ENCODE measurements around the gene PRND. TPM values are rescaled to one million over a fixed set of nuclear protein-coding genes. Genes with fewer than 3 reads are reported as not detected.
A peak's percentile ranks its signal among the peaks of the same experiment; 100 is the strongest.

Gene PRND
- total RNA-seq, 4 donors from 2014 or later: not detected

DNA sequence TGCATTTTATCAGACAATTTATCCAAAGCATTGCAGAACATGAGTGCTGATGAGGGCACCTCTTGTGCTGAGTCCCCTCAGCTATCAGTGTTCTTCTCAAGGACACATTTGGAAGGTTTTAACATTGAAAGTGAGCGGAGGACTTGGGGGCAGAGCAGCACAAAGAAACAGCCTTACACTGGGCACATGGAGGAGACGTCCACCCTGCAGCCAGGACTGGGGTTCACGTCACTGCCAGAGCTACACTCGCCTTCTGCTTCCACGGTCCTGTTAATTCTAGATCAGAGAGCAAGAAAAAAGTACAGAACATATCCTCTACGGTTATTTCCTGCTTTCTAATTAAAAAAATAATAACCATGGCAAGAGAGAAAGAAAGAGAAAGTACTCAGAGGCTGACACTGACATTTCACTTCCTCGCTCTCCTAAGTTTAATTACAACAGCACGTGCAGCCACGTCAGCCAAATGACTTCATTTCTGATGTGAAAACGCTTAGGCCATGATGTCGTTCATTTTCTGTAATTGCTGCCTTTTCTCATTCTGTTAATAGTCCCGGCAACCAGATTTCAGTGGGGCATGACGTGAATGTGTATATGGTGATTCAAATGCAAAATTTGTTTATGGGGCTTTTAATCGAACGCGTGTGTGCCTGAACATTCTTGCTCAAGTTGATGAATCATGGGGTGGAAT lies 5.1 kb downstream of the PRND start:
- DNase-seq (ENCODE audit: low spot score in 2 of 2): no peak
- H3K36me3 ChIP-seq: no peaks in the 10 kb centered on the region
- peak overlapping the region; percentile 24 for H3K4me3 ChIP-seq
- H3K27ac ChIP-seq: no peak overlapping the region
- no peaks in the 10 kb centered on the region for H3K9me3 ChIP-seq
- TF ChIP-seq, protein P1, sequence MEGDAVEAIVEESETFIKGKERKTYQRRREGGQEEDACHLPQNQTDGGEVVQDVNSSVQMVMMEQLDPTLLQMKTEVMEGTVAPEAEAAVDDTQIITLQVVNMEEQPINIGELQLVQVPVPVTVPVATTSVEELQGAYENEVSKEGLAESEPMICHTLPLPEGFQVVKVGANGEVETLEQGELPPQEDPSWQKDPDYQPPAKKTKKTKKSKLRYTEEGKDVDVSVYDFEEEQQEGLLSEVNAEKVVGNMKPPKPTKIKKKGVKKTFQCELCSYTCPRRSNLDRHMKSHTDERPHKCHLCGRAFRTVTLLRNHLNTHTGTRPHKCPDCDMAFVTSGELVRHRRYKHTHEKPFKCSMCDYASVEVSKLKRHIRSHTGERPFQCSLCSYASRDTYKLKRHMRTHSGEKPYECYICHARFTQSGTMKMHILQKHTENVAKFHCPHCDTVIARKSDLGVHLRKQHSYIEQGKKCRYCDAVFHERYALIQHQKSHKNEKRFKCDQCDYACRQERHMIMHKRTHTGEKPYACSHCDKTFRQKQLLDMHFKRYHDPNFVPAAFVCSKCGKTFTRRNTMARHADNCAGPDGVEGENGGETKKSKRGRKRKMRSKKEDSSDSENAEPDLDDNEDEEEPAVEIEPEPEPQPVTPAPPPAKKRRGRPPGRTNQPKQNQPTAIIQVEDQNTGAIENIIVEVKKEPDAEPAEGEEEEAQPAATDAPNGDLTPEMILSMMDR (IDR thresholded peaks at IDR 0.05): no peak
- TF ChIP-seq POLR2AphosphoS5 (IDR thresholded peaks at IDR 0.05) (no peak), POLR2A (IDR thresholded peaks at IDR 0.05) (no peak), EP300 (IDR thresholded peaks at IDR 0.05) (no peak)
- peaks cover 8% of the 10 kb centered on the region for H3K4me1 ChIP-seq
- 38% methylated on average over 16 of the region's 16 CpGs for WGBS
- no peaks in the 10 kb centered on the region for H3K27me3 ChIP-seq

- no peak overlapping the region for H3K27ac ChIP-seq
- no peaks in the 10 kb centered on the region for H3K9me3 ChIP-seq
These were observed 6.5 kb downstream of the PRND start for GRCh38 chr20:4728120-4728760.

GRCh38 chr20:4729265-4729664 lies 7.6 kb downstream of the PRND start:
- H3K4me3 ChIP-seq: no peak overlapping the region
- DNase-seq (ENCODE audit: low spot score in 2 of 2): no peak
- WGBS: 80% methylated on average over 5 of the region's 5 CpGs
- H3K9me3 ChIP-seq: no peaks in the 10 kb centered on the region
- TF ChIP-seq POLR2AphosphoS5 (IDR thresholded peaks at IDR 0.05) (no peak), POLR2A (IDR thresholded peaks at IDR 0.05) (no peak)
- no peak overlapping the region for H3K27ac ChIP-seq
- peaks cover 3% of the 10 kb centered on the region for H3K27me3 ChIP-seq
- no peaks in the 10 kb centered on the region for H3K36me3 ChIP-seq
- H3K4me1 ChIP-seq: peaks cover 8% of the 10 kb centered on the region

More at GRCh38 chr20:4728120-4728760, 6.5 kb downstream of the PRND start:
- Histone ChIP-seq H3K36me3 (no peaks in the 10 kb centered on the region), H3K4me1 (peaks cover 8% of the 10 kb centered on the region), H3K27me3 (peaks cover 3% of the 10 kb centered on the region), H3K4me3 (no peak overlapping the region)
- WGBS: 61% methylated on average over 8 of the region's 8 CpGs
- no peak for DNase-seq (ENCODE audit: low spot score in 2 of 2)
- TF ChIP-seq POLR2AphosphoS5 (IDR thresholded peaks at IDR 0.05) (no peak), EP300 (IDR thresholded peaks at IDR 0.05) (no peak), POLR2A (IDR thresholded peaks at IDR 0.05) (no peak)
- TF ChIP-seq, protein P1 (IDR thresholded peaks at IDR 0.05): no peak

DNA sequence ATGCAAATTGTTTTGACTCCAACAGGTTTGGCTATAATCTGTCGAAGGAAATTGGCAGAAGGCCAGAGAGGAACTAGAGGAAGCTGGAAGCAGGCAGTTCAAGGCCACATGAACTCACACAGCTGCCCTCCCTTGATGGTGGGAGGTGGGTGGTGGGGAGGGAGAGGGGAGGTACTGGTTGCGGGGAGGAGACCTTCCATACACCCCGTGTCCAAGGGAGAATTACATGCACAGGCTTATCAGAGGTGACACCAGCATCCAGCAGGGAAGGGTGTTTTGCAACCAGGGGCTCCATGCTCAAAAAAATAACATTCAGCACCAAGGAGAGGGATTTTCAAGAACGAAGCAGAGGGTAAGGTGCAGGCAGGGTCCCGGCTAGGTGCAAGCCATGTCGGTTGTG lies 9.1 kb downstream of the PRND start:
- Histone ChIP-seq H3K27me3 (peaks cover 3% of the 10 kb centered on the region), H3K9me3 (no peaks in the 10 kb centered on the region), H3K27ac (no peak overlapping the region), H3K4me3 (no peak overlapping the region), H3K36me3 (no peaks in the 10 kb centered on the region), H3K4me1 (peaks cover 8% of the 10 kb centered on the region)
- no peak for DNase-seq (ENCODE audit: low spot score in 2 of 2)
- TF ChIP-seq, protein P1 (IDR thresholded peaks at IDR 0.05): no peak
- TF ChIP-seq EP300 (IDR thresholded peaks at IDR 0.05) (no peak), POLR2A (IDR thresholded peaks at IDR 0.05) (no peak), POLR2AphosphoS5 (IDR thresholded peaks at IDR 0.05) (no peak)
- 10% methylated on average over 6 of the region's 6 CpGs for WGBS

DNA sequence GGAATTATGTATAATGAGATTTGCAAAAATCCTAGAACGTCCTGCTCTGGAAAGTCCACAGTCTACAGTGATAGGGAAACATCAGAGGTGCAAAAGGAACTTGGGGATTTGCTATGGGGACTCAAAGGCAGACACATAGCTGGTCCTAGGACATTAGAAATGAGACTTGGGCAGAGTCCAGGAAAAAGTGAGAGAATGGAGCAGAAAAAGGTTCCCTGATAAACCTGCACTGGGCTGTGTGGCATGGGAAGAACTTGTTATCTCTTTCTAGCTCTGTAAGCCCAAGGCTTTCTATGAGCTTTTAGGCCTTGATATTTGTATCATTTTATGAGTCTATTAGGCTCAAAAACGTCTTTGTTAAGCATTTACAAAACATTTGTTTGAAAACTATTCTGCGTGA lies 15.2 kb downstream of the PRND start:
- H3K27me3 ChIP-seq: peaks cover 3% of the 10 kb centered on the region
- no peak for TF ChIP-seq POLR2AphosphoS5 (IDR thresholded peaks at IDR 0.05)
- TF ChIP-seq, protein P1 (IDR thresholded peaks at IDR 0.05): no peak
- TF ChIP-seq POLR2A (IDR thresholded peaks at IDR 0.05): no peak
- no peak for TF ChIP-seq EP300 (IDR thresholded peaks at IDR 0.05)
- no peaks in the 10 kb centered on the region for H3K36me3 ChIP-seq
- 68% methylated on average over 3 of the region's 3 CpGs for WGBS
- H3K27ac ChIP-seq: no peak overlapping the region
- no peaks in the 10 kb centered on the region for H3K9me3 ChIP-seq
- H3K4me1 ChIP-seq: no peaks in the 10 kb centered on the region
- no peak overlapping the region for H3K4me3 ChIP-seq
- no peak for DNase-seq (ENCODE audit: low spot score in 2 of 2)

Measured in suprapubic skin (tissue), 4 donors.